Neural cell (in vitro differentiated cells): ENCODE data around the gene FBXO7. TPM values are rescaled to one million over a fixed set of nuclear protein-coding genes. Genes with fewer than 3 reads are reported as not detected.

Source experiments
- H2AFZ ChIP-seq: fragments of 200-600, 300-800 bp; sonication (generic), shearing (Covaris generic); 2 replicates; pipeline ENCODE4 v1.6.0; 2014; ENCODE audit warnings: low read depth, mild to moderate bottlenecking, antibody characterized with exemption, low read length, moderate library complexity
- H3F3A ChIP-seq: fragments of 200-600 bp; shearing (Covaris generic); 2 replicates; pipeline ENCODE4 v1.6.1; 2016; ENCODE audit warnings: mild to moderate bottlenecking, moderate library complexity, mixed read lengths, antibody characterized with exemption, low read length; ENCODE audit not compliant: insufficient read depth, poor library complexity, severe bottlenecking
- H3K27ac ChIP-seq: fragments of 200-600, 300-800 bp; sonication (generic), shearing (Covaris generic); 2 replicates; pipeline ENCODE4 v1.5.1; 2014; ENCODE audit warnings: mild to moderate bottlenecking, low read length, moderate library complexity
- H3K27me3 ChIP-seq: fragments of 300-800, 200-600 bp; sonication (generic), shearing (Covaris generic); 2 replicates; pipeline ENCODE4 v1.6.0; 2014; ENCODE audit warnings: mild to moderate bottlenecking, low read depth, low read length, moderate library complexity; ENCODE audit not compliant: insufficient read depth
- H3K36me3 ChIP-seq: fragments of 300-800, 200-600 bp; sonication (generic), shearing (Covaris generic); 2 replicates; pipeline ENCODE4 v1.5.1; 2014; ENCODE audit warnings: mild to moderate bottlenecking, antibody characterized with exemption, low read length, moderate library complexity; ENCODE audit not compliant: insufficient read depth
- H3K4me2 ChIP-seq: fragments of 300-800, 200-600 bp; sonication (generic), shearing (Covaris generic); 2 replicates; pipeline ENCODE4 v1.6.0; 2014; ENCODE audit warnings: mild to moderate bottlenecking, low read length
- H3K4me3 ChIP-seq: fragments of 300-800, 200-600 bp; sonication (generic), shearing (Covaris generic); 2 replicates; pipeline ENCODE4 v1.5.1; 2014; ENCODE audit warnings: mild to moderate bottlenecking, low read length, moderate library complexity
- H3K79me2 ChIP-seq: fragments of 200-600 bp; shearing (Covaris generic); replicated peaks from 2 replicates; pipeline ENCODE4 v1.6.0; 2014; ENCODE audit warnings: mild to moderate bottlenecking, low read length, moderate library complexity; ENCODE audit not compliant: insufficient read depth
- H3K9ac ChIP-seq: fragments of 300-800, 200-600 bp; sonication (generic), shearing (Covaris generic); 2 replicates; pipeline ENCODE4 v1.6.1; 2016; ENCODE audit warnings: mild to moderate bottlenecking, low read length, mixed read lengths
- H3K9me2 ChIP-seq: fragments of 200-600 bp; shearing (Covaris generic); 2 replicates; pipeline ENCODE4 v1.6.1; 2016; ENCODE audit warnings: mild to moderate bottlenecking, low read length, mixed read lengths; ENCODE audit not compliant: insufficient read depth
- H3K9me3 ChIP-seq: fragments of 200-600, 300-800 bp; sonication (generic), shearing (Covaris generic); 2 replicates; pipeline ENCODE4 v1.6.1; 2016; ENCODE audit warnings: mild to moderate bottlenecking, mixed run types, low read length, moderate library complexity, mixed read lengths
- H4K20me1 ChIP-seq: fragments of 200-600 bp; shearing (Covaris generic); 2 replicates; pipeline ENCODE4 v1.6.1; 2016; ENCODE audit warnings: mild to moderate bottlenecking, mixed run types; ENCODE audit not compliant: insufficient read depth
- EP300 ChIP-seq: fragments of 450-650 bp; conservative IDR thresholded peaks from 2 replicates; pipeline ENCODE4 v1.6.1; 2014; ENCODE audit warnings: antibody characterized with exemption, mild to moderate bottlenecking, moderate library complexity; ENCODE audit not compliant: poor library complexity, severe bottlenecking
- EZH2 ChIP-seq: fragments of 200-600, 300-800 bp; shearing (Covaris generic), sonication (generic); IDR thresholded peaks from 2 replicates; pipeline ENCODE4 v1.6.1; 2014; ENCODE audit warnings: antibody characterized with exemption, low read length, borderline replicate concordance, mild to moderate bottlenecking; ENCODE audit not compliant: insufficient read depth, poor library complexity, severe bottlenecking
- MXI1 ChIP-seq: fragments of 450-650 bp; conservative IDR thresholded peaks from 2 replicates; pipeline ENCODE4 v1.6.1; 2014; ENCODE audit warnings: antibody characterized with exemption, mild to moderate bottlenecking; ENCODE audit not compliant: poor library complexity, severe bottlenecking
- POLR2AphosphoS5 ChIP-seq: IDR thresholded peaks from 2 replicates; pipeline ENCODE4 v1.6.1; 2012
- RAD21 ChIP-seq: fragments of 450-650 bp; conservative IDR thresholded peaks from 2 replicates; pipeline ENCODE4 v1.6.1; 2014; ENCODE audit warnings: antibody characterized with exemption, mild to moderate bottlenecking, moderate library complexity
- SMC3 ChIP-seq: fragments of 450-650 bp; conservative IDR thresholded peaks from 2 replicates; pipeline ENCODE4 v1.6.1; 2014; ENCODE audit warnings: antibody characterized with exemption, mild to moderate bottlenecking, moderate library complexity; ENCODE audit not compliant: poor library complexity
- TAF1 ChIP-seq: IDR thresholded peaks from 2 replicates; pipeline ENCODE4 v1.6.1; 2012; ENCODE audit warnings: low read depth
- polyA plus RNA-seq: library from polyadenylated mRNA; depleted of rRNA; stranded (reverse); fragments of >200 nt; gene quantifications from 2 replicates; pipeline ENCODE4 v1.2.3, GENCODE V29; 2014
- TF ChIP-seq, protein P1 (sequence below): fragments of 450-650 bp; IDR thresholded peaks from 2 replicates; pipeline ENCODE4 v1.5.1; 2014; ENCODE audit warnings: antibody characterized with exemption, mild to moderate bottlenecking, moderate library complexity; ENCODE audit not compliant: poor library complexity, severe bottlenecking
- TF ChIP-seq, protein P2 (sequence below): IDR thresholded peaks from 2 replicates; pipeline ENCODE4 v1.6.1; 2012; ENCODE audit warnings: borderline replicate concordance

The FBXO7 gene
- polyA plus RNA-seq, 1 donor from 2014 or later, result 51.2 TPM

- TF ChIP-seq, protein P1, sequence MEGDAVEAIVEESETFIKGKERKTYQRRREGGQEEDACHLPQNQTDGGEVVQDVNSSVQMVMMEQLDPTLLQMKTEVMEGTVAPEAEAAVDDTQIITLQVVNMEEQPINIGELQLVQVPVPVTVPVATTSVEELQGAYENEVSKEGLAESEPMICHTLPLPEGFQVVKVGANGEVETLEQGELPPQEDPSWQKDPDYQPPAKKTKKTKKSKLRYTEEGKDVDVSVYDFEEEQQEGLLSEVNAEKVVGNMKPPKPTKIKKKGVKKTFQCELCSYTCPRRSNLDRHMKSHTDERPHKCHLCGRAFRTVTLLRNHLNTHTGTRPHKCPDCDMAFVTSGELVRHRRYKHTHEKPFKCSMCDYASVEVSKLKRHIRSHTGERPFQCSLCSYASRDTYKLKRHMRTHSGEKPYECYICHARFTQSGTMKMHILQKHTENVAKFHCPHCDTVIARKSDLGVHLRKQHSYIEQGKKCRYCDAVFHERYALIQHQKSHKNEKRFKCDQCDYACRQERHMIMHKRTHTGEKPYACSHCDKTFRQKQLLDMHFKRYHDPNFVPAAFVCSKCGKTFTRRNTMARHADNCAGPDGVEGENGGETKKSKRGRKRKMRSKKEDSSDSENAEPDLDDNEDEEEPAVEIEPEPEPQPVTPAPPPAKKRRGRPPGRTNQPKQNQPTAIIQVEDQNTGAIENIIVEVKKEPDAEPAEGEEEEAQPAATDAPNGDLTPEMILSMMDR, result no peak
- TF ChIP-seq RAD21 (no peak), TAF1 (no peak), EZH2 (no peak), MXI1 (no peak), EP300 (no peak), SMC3 (no peak), POLR2AphosphoS5 (no peak)
- TF ChIP-seq, protein P2, sequence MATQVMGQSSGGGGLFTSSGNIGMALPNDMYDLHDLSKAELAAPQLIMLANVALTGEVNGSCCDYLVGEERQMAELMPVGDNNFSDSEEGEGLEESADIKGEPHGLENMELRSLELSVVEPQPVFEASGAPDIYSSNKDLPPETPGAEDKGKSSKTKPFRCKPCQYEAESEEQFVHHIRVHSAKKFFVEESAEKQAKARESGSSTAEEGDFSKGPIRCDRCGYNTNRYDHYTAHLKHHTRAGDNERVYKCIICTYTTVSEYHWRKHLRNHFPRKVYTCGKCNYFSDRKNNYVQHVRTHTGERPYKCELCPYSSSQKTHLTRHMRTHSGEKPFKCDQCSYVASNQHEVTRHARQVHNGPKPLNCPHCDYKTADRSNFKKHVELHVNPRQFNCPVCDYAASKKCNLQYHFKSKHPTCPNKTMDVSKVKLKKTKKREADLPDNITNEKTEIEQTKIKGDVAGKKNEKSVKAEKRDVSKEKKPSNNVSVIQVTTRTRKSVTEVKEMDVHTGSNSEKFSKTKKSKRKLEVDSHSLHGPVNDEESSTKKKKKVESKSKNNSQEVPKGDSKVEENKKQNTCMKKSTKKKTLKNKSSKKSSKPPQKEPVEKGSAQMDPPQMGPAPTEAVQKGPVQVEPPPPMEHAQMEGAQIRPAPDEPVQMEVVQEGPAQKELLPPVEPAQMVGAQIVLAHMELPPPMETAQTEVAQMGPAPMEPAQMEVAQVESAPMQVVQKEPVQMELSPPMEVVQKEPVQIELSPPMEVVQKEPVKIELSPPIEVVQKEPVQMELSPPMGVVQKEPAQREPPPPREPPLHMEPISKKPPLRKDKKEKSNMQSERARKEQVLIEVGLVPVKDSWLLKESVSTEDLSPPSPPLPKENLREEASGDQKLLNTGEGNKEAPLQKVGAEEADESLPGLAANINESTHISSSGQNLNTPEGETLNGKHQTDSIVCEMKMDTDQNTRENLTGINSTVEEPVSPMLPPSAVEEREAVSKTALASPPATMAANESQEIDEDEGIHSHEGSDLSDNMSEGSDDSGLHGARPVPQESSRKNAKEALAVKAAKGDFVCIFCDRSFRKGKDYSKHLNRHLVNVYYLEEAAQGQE, result no peak
- no peaks in the 10 kb centered on the region for H3K36me3 ChIP-seq
Measured at GRCh38 chr22:32517488-32517887, 42.9 kb downstream of the FBXO7 start.

DNA sequence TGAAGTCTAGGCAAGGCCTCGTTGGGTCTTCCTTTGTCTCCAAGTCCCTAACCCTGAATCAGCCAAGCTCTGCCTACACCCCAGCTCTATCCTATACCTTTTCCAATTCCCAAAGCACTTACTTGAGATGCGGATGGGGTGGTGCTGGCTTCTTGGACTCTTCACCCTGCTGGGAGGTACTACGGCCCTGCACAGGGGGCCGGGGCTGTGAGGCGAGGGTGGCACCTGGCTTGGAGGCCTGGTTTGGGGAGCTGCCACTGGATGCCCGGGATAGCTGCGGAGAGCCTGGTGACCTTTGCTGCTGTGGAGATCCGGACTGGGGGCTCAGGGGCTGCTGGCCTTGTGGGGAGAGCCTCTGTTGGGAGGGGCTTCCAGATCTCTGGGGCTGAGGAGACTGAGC lies 43.3 kb downstream of the FBXO7 start:
- no peaks in the 10 kb centered on the region for H4K20me1 ChIP-seq
- no peak for TF ChIP-seq SMC3
- TF ChIP-seq, protein P1, result no peak
- TF ChIP-seq, protein P2, result no peak
- no peak overlapping the region for H3K9ac ChIP-seq
- no peaks in the 10 kb centered on the region for H3K36me3 ChIP-seq
- H3K27me3 ChIP-seq, result no peaks in the 10 kb centered on the region
- H3K27ac ChIP-seq, result no peak overlapping the region
- no peaks in the 10 kb centered on the region for H3K9me2 ChIP-seq
- no peak overlapping the region for H3K4me3 ChIP-seq
- H3K79me2 ChIP-seq, result no peaks in the 10 kb centered on the region
- no peak overlapping the region for H3K4me2 ChIP-seq
- no peaks in the 10 kb centered on the region for H3F3A ChIP-seq
- no peak overlapping the region for H2AFZ ChIP-seq
- peaks cover 6% of the 10 kb centered on the region for H3K9me3 ChIP-seq

More at GRCh38 chr22:32517488-32517887, 42.9 kb downstream of the FBXO7 start:
- Histone ChIP-seq H3K9me2 (no peaks in the 10 kb centered on the region), H2AFZ (no peak overlapping the region), H3K4me2 (no peak overlapping the region), H3K9ac (no peak overlapping the region), H3K9me3 (peaks cover 6% of the 10 kb centered on the region), H3K4me3 (no peak overlapping the region), H3K27me3 (no peaks in the 10 kb centered on the region), H3K79me2 (no peaks in the 10 kb centered on the region), H3F3A (no peaks in the 10 kb centered on the region), H4K20me1 (no peaks in the 10 kb centered on the region), H3K27ac (no peak overlapping the region)
